Mammary epithelial cell (primary cell): Measurements from ENCODE around the gene OS9.
"Not testable (repeated sequence)": the region's sequence is repeated elsewhere in the genome, so short reads cannot be mapped to it uniquely, and the experiment has no call there.

ENCODE experiments used
- EZH2 ChIP-seq: IDR thresholded peaks from 2 replicates; pipeline ENCODE4 v1.6.1; 2012; ENCODE audit warnings: low read length, inconsistent platforms, borderline replicate concordance
- TF ChIP-seq, protein P1 (sequence below), 2 donors: IDR thresholded peaks in 1 of 2; conservative IDR thresholded peaks in 1 of 2; 2 replicates each; pipeline ENCODE4 v1.5.1; 2011 to 2012; ENCODE audit warnings: inconsistent platforms in 2 of 2, low read length in 2 of 2, mild to moderate bottlenecking in 2 of 2, control low read depth in 1 of 2, low read depth in 1 of 2; ENCODE audit not compliant: insufficient read depth in 1 of 2; ENCODE audit errors: extremely low read depth in 1 of 2

DNA sequence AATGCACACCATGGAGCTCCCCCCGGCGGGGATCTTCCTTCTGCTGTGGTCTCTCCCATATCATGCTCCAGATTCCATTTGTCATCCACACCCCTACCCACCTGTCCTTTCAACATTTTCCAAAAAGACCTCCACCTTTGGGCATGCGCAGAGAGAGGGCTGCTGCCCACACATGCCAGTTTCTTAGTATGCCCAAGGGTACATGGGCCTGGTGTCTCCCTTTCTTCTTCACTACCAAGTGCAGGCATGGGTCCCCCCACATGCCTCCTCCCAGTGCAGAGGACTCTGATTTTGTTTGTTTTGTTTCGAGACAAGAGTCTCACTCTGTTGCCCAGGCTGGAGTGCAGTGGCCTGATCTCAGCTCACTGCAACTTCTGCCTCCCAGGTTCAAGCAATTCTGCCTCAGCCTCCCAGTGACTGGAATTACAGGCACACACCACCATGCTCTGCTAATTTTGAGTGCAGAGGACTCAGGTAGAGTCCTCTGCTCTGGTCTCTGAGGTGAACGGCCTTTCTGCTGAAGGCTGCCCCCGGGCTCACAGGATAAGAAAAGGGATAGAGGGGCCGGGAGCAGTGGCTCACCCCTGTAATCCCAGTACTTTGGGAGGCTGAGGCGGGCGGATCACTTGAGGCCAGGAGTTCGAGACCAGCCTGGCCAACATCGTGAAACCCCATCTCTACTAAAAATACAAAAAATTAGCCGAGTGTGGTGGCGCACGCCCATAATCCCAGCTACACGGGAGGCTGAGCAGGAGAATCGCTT lies 28.1 kb downstream of the OS9 start:
- TF ChIP-seq, protein P1, sequence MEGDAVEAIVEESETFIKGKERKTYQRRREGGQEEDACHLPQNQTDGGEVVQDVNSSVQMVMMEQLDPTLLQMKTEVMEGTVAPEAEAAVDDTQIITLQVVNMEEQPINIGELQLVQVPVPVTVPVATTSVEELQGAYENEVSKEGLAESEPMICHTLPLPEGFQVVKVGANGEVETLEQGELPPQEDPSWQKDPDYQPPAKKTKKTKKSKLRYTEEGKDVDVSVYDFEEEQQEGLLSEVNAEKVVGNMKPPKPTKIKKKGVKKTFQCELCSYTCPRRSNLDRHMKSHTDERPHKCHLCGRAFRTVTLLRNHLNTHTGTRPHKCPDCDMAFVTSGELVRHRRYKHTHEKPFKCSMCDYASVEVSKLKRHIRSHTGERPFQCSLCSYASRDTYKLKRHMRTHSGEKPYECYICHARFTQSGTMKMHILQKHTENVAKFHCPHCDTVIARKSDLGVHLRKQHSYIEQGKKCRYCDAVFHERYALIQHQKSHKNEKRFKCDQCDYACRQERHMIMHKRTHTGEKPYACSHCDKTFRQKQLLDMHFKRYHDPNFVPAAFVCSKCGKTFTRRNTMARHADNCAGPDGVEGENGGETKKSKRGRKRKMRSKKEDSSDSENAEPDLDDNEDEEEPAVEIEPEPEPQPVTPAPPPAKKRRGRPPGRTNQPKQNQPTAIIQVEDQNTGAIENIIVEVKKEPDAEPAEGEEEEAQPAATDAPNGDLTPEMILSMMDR (conservative IDR thresholded peaks at IDR 0.05 in 1 of 2, IDR thresholded peaks at IDR 0.05 in 1 of 2; ENCODE audit: extremely low read depth in 1 of 2, insufficient read depth in 1 of 2, low read depth in 1 of 2, low read length in 2 of 2), result not testable (repeated sequence)
- TF ChIP-seq EZH2, result not testable (repeated sequence)
